GOT3 (cell line): ENCODE data around the gene SUB1.
"Not testable (repeated sequence)": the region's sequence is repeated elsewhere in the genome, so short reads cannot be mapped to it uniquely, and the experiment has no call there.

Experiments used
- DNase-seq: peaks from one replicate; lab custom pipeline; 2025; ENCODE audit warnings: mixed read lengths; lab: John Stamatoyannopoulos, UW

The SUB1 gene

DNA sequence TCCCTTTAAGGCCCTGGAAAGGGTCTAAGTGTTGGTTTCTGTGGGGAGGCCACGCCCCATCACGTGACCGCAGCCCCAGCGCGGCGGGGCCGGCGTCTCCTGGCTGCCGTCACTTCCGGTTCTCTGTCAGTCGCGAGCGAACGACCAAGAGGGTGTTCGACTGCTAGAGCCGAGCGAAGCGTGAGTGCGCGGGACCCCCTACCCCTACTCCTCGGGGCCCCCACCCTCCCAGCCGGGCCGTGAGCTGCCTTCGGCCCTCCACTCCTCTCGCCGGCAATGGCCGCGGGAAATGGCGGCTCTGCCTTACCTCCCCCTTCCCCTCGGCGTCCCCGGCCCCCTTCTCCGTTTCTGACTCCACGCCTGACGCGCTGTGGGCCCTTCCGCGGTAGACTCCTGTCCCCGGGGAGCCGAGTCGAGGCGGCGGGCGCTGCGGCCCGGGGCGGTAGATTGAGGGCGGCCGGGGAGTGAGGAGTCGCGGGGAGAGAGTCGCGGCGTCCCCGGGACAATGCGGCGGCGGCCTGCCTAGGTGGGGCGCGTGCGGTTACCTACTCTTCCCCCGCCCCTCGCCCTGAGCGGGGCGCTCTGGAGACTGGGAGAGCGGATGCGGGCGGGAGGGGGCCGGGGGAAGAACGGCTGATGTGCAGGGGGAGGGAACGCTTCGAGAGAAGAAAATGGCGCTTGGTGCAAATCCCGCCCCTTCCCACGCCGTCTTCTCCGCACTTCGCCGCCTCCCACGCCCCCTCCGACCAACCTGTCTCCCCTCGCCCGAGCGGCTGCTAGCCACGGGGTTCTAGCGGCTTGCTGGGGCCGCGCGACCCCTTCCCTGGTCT, at the start of gene SUB1:
TSS of gene SUB1 (plus strand) at position 112 of the 830 bp plus-strand sequence. CDS start 2,956 bp downstream, outside the sequence.
- DNase-seq = peak; percentile 58

GRCh38 chr5:32536246-32536645, 49.1 kb upstream of the SUB1 start:
- no peak for DNase-seq

- not testable (repeated sequence) for DNase-seq
These were observed 47.8 kb upstream of the SUB1 start for GRCh38 chr5:32537437-32538029.

DNA sequence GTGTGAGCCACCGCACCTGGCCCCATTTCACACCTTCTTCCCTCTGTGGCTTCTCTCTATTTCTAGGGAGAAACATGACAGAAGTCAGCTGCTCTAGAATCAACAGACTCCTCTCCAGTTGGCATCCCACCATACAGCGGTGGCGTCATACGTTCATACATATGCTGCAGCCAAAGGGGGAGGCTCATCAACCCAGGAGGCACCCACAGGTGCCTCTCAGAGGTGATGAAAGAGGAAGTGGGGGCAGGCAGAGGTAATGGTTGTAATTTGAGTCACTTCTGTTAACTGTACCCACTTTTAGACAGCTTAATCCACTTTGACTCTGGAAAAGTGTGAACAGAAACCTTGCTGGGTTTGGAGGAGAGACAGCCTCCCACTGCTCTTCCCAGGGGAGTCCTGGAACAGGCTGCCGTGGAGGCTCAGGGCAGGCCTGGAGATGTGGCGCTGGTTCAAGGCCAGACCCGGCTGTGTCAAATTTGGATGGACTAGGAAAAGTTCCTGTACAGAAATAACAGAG, 47.3 kb upstream of the SUB1 start:
- no peak for DNase-seq

- DNase-seq = no peak
These were observed 45.1 kb upstream of the SUB1 start for GRCh38 chr5:32539981-32540845.

DNA sequence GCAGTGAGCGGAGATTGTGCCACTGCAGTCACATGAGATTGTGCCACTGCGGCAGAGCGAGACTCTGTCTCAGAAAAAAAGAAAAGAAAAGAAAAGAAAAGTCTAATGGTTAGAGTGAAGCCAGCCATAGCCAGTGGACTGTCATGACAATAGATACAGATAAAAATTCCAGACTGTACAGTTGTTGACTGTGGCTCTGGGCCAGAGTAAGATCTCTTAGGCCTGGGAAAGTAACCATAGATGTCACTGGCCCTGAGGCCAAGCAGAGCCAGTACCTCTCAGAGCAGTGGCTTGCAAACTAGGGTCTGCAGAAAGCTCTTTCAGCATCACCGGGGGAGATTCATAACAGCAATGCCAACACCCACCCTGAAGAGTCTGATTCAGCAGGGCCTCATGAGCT, 44.1 kb upstream of the SUB1 start:
- DNase-seq = no peak

GRCh38 chr5:32542216-32543059, 42.9 kb upstream of the SUB1 start:
- no peak for DNase-seq

- DNase-seq = no peak
These were observed 42.1 kb upstream of the SUB1 start for GRCh38 chr5:32543291-32543690.

- no peak for DNase-seq
These were observed 40.1 kb upstream of the SUB1 start for GRCh38 chr5:32545102-32545800.

- no peak for DNase-seq
These were observed 34.2 kb upstream of the SUB1 start for GRCh38 chr5:32551194-32551593.

DNA sequence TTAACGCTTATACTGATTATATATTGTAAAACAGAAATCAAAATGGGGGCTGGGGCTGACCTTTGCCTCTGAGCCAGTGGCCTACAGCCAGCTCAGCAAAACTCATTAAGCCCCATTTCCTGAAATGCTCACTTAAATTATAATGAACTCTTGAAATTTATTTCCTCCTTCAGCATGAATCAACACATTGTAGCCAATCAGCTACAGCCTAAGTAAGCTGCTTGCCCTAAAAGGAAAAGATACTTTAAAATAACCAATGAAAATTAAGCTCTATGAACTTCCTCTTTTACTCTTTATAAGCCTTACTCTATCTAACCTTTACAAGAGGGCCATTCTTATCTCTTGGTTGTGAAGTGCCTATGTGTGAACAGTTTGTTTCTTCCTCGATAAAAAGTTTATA, 33.5 kb upstream of the SUB1 start:
- DNase-seq = no peak

DNA sequence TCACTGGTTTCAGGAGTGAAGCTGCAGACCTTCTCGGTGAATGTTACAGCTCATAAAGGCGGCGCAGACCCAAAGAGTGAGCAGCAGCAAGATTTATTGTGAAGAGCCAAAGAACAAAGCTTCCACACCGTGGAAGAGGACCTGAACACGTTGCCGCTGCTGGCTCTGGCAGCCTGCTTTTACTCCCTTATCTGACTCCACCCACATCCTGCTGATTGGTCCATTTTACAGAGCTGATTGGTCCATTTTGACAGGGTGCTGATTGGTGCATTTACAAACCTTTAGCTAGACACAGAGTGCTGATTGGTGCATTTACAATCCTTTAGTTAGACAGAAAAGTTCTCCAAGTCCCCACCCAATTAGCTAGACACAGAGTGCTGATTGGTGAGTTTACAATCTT, 32.9 kb upstream of the SUB1 start:
- DNase-seq = not testable (repeated sequence)

GRCh38 chr5:32552936-32553335, 32.4 kb upstream of the SUB1 start:
- no peak for DNase-seq

- DNase-seq = not testable (repeated sequence)
These were observed 31.1 kb upstream of the SUB1 start for GRCh38 chr5:32554181-32554780.

DNA sequence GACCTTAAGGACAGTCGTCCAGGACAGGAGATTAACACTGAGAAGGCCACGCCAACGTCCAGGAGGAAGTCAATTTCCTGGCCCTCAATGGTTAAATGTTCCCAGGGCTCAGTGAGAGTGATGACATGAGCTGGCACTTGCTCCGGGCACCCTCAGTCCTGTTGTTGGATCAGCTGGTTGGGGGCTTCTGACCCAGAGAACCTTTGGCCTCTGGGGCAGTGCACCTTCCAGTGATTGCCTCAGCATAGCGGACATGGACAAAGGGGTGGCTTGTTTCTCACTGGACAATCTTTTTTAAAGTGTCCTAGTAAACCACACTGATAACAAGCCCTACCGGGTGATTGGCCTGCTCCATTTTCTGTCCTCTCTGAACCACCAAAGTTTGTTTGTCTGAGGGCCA, 28.8 kb upstream of the SUB1 start:
- DNase-seq = not testable (repeated sequence)

DNA sequence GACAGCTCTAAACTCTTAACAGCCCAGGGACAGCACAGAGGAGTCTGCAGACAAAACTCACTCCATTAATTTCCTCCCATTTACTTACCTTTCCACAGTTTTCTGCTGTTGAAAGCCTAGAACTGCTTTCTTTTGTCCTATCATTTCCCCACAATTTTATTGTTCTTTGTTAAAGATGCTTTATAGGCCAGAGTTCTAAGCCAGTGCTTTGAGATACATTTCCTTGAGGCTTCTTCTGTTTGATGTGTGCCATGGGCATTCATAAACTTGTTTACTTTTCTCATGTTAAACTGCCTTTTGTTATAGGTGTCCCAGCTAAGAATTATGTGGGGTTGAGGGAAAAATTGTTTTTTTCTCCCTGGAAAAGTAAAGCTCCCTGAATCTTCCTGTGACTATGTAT, 25.9 kb upstream of the SUB1 start:
- no peak for DNase-seq

DNA sequence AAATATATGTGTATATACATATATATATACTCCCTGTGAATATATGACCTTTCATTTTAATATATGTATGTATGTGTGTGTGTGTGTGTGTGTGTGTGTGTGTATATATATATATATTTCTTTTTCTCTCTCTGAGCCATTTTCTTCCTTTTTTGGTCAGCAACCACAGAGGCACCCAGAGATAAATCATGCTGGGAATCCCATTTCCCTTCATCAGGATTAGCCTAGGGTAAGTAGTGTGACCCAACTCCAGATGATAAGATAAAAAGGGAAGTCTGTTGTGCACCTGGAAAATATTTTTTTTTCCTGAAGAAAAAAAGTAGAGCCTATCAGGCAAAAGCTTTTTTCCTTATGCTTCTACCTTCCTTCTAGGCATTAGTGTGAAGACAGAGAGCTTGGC, 25.4 kb upstream of the SUB1 start:
- DNase-seq = no peak

- no peak for DNase-seq
These were observed 23.3 kb upstream of the SUB1 start for GRCh38 chr5:32562056-32562455.

DNA sequence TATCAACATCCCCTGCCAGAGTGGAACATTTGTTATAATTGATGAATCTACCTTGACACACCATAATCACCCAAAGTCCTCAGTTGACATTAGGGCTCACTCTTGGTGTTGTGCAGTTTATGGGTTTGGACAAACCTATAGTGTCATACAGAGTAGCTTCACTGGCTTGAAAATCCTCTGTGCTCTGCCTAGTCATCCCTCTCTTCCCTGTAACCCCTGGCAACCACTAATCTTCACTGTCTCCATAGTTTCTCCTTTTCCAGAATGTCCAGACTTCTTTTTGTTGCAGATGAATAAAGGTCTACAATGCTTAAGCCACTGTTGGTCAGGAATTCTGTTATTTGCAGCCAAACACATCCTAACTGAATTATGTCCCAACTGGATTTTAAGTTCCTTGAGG, 22.5 kb upstream of the SUB1 start:
- no peak for DNase-seq

GRCh38 chr5:32563614-32564013, 21.7 kb upstream of the SUB1 start:
- DNase-seq = no peak
